ENCODE results near the gene ACTL10. TPM values are rescaled to one million over a fixed set of nuclear protein-coding genes. Genes with fewer than 3 reads are reported as not detected.
"Not testable (repeated sequence)": the region's sequence is repeated elsewhere in the genome, so short reads cannot be mapped to it uniquely, and the experiment has no call there.

ACTL10 gene
- total RNA-seq, 2 experiments from 2014 or later = 5.6 to 11.7 TPM

DNA sequence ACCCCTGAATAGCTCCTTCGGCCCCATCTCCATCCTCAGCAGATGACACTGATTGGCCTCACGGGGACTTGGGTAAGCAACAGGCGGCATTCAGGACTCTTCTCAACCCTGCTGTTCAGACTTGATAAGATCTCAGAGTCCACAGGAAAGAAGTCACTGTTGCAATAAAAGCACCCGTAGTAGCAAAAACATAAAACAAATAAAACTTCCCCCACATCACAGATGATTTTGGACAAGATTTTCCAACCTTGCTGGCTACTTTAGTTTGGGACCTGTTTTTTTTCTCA lies 21.7 kb upstream of the ACTL10 start:
- Histone ChIP-seq H3K27ac (ENCODE audit: low read depth, low read length, poor library complexity, severe bottlenecking) (no peak overlapping the region), H3K4me1 (ENCODE audit: insufficient read depth, low read length, poor library complexity, severe bottlenecking) (no peaks in the 10 kb centered on the region), H3K4me2 (ENCODE audit: low read length) (no peak overlapping the region), H3K36me3 (ENCODE audit: insufficient read depth, low read length) (peaks cover 83% of the 10 kb centered on the region), H4K20me1 (ENCODE audit: insufficient read depth, low read length) (peaks cover 5% of the 10 kb centered on the region; the same call in 1 of the 2 replicates), H3K9me3 (ENCODE audit: low read length) (no peaks in the 10 kb centered on the region), H3K79me2 (ENCODE audit: insufficient read depth, low read depth, low read length) (no peaks in the 10 kb centered on the region), H3K4me3 (ENCODE audit: low read depth, low read length, poor library complexity, severe bottlenecking) (no peak overlapping the region), H2AFZ (ENCODE audit: low read length) (no peak overlapping the region), H3K9me2 (ENCODE audit: insufficient read depth, low read length) (no peaks in the 10 kb centered on the region)
- POLR2A ChIA-PET = no interaction called here
- no peak for DNase-seq (ENCODE audit: low spot score)
- intact Hi-C loops (cut with micrococcal nuclease; ENCODE audit: unreplicated experiment) = no loop called here
- CTCF ChIA-PET (ENCODE audit: unreplicated experiment) = no interaction called here
- no peak for TF ChIP-seq EZH2phosphoT487 (IDR thresholded peaks at IDR 0.05; ENCODE audit: borderline replicate concordance, low read depth, low read length)
- TF ChIP-seq, protein P1, sequence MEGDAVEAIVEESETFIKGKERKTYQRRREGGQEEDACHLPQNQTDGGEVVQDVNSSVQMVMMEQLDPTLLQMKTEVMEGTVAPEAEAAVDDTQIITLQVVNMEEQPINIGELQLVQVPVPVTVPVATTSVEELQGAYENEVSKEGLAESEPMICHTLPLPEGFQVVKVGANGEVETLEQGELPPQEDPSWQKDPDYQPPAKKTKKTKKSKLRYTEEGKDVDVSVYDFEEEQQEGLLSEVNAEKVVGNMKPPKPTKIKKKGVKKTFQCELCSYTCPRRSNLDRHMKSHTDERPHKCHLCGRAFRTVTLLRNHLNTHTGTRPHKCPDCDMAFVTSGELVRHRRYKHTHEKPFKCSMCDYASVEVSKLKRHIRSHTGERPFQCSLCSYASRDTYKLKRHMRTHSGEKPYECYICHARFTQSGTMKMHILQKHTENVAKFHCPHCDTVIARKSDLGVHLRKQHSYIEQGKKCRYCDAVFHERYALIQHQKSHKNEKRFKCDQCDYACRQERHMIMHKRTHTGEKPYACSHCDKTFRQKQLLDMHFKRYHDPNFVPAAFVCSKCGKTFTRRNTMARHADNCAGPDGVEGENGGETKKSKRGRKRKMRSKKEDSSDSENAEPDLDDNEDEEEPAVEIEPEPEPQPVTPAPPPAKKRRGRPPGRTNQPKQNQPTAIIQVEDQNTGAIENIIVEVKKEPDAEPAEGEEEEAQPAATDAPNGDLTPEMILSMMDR (conservative IDR thresholded peaks at IDR 0.05; ENCODE audit: low read length) = no peak
- BruUV-seq (replicated peaks) = no TSS peak

DNA sequence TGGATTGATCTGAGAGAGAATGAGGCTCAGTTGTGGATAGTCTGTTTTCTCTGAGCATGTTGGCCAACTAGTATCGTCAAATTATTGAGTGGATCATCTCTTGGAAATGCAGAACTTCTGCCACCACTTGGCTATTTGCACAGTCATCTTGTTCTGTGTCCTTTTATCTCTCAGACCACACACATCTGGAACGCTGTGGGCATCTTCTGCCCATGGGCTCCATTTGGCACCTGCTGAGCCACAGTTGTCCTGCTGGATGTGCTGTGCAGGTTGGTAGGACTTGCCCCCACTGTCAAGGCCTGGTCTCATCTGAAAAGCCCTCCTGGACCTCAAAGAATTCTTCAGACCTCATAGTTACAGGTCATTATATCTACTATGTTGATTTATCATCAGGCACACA lies 21.3 kb upstream of the ACTL10 start:
- H3K4me2 ChIP-seq (ENCODE audit: low read length) = no peak overlapping the region
- DNase-seq (ENCODE audit: low spot score) = no peak
- H3K27ac ChIP-seq (ENCODE audit: low read depth, low read length, poor library complexity, severe bottlenecking) = no peak overlapping the region
- ChIA-PET POLR2A (interaction anchor here (0.6 to 1.2 kb wide), 2 partner anchors 35 to 128 kb away, joined by 3 to 4 read pairs; no protein-coding TSS in a partner anchor), CTCF (ENCODE audit: unreplicated experiment) (no interaction called here)
- intact Hi-C loops (cut with micrococcal nuclease; ENCODE audit: unreplicated experiment) = no loop called here
- H3K9me3 ChIP-seq (ENCODE audit: low read length) = no peaks in the 10 kb centered on the region
- peaks cover 80% of the 10 kb centered on the region for H3K36me3 ChIP-seq (ENCODE audit: insufficient read depth, low read length)
- no peak for TF ChIP-seq EZH2phosphoT487 (IDR thresholded peaks at IDR 0.05; ENCODE audit: borderline replicate concordance, low read depth, low read length)
- TF ChIP-seq, protein P1 (conservative IDR thresholded peaks at IDR 0.05; ENCODE audit: low read length) = no peak
- no peak overlapping the region for H3K4me3 ChIP-seq (ENCODE audit: low read depth, low read length, poor library complexity, severe bottlenecking)
- no TSS peak for BruUV-seq (replicated peaks)
- no peak overlapping the region for H2AFZ ChIP-seq (ENCODE audit: low read length)
- no peaks in the 10 kb centered on the region for H3K79me2 ChIP-seq (ENCODE audit: insufficient read depth, low read depth, low read length)
- H4K20me1 ChIP-seq (ENCODE audit: insufficient read depth, low read length) = peaks cover 5% of the 10 kb centered on the region; the same call in 1 of the 2 replicates
- no peaks in the 10 kb centered on the region for H3K9me2 ChIP-seq (ENCODE audit: insufficient read depth, low read length)
- no peaks in the 10 kb centered on the region for H3K4me1 ChIP-seq (ENCODE audit: insufficient read depth, low read length, poor library complexity, severe bottlenecking)

DNA sequence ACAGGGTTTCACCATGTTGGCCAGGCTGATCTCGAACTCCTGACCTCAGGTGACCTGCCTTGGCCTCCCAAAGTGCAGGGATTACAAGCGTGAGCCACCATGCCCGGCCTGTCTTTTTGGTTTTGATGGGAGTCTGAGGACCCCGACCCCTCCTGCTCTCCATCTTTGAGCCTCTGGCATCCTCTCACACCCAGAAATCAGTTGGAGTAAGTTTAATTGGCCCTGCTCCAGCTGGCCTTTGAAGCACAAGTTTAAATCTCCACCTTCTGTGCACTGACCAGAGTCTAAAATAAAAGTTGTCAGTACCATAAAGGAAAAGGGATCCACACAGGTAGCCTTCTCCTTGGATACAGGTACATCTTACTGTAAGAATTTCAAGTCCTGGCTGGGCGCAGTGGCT lies 20.6 kb upstream of the ACTL10 start:
- peaks cover 72% of the 10 kb centered on the region for H3K36me3 ChIP-seq (ENCODE audit: insufficient read depth, low read length)
- H3K27ac ChIP-seq (ENCODE audit: low read depth, low read length, poor library complexity, severe bottlenecking) = no peak overlapping the region
- no peaks in the 10 kb centered on the region for H3K4me1 ChIP-seq (ENCODE audit: insufficient read depth, low read length, poor library complexity, severe bottlenecking)
- DNase-seq (ENCODE audit: low spot score) = no peak
- H3K79me2 ChIP-seq (ENCODE audit: insufficient read depth, low read depth, low read length) = no peaks in the 10 kb centered on the region
- no peak overlapping the region for H3K4me2 ChIP-seq (ENCODE audit: low read length)
- no peak overlapping the region for H2AFZ ChIP-seq (ENCODE audit: low read length)
- no peaks in the 10 kb centered on the region for H3K9me3 ChIP-seq (ENCODE audit: low read length)
- H4K20me1 ChIP-seq (ENCODE audit: insufficient read depth, low read length) = peaks cover 5% of the 10 kb centered on the region; the same call in 1 of the 2 replicates
- CTCF ChIA-PET (ENCODE audit: unreplicated experiment) = no interaction called here
- BruUV-seq (replicated peaks) = no TSS peak
- no peak overlapping the region for H3K4me3 ChIP-seq (ENCODE audit: low read depth, low read length, poor library complexity, severe bottlenecking)
- POLR2A ChIA-PET = interaction anchor here (0.7 to 1.2 kb wide), 2 partner anchors 123 to 129 kb away, joined by 4 to 5 read pairs; no protein-coding TSS in a partner anchor
- intact Hi-C loops (cut with micrococcal nuclease; ENCODE audit: unreplicated experiment) = no loop called here
- TF ChIP-seq, protein P1 (conservative IDR thresholded peaks at IDR 0.05; ENCODE audit: low read length) = no peak
- no peak for TF ChIP-seq EZH2phosphoT487 (IDR thresholded peaks at IDR 0.05; ENCODE audit: borderline replicate concordance, low read depth, low read length)
- no peaks in the 10 kb centered on the region for H3K9me2 ChIP-seq (ENCODE audit: insufficient read depth, low read length)

DNA sequence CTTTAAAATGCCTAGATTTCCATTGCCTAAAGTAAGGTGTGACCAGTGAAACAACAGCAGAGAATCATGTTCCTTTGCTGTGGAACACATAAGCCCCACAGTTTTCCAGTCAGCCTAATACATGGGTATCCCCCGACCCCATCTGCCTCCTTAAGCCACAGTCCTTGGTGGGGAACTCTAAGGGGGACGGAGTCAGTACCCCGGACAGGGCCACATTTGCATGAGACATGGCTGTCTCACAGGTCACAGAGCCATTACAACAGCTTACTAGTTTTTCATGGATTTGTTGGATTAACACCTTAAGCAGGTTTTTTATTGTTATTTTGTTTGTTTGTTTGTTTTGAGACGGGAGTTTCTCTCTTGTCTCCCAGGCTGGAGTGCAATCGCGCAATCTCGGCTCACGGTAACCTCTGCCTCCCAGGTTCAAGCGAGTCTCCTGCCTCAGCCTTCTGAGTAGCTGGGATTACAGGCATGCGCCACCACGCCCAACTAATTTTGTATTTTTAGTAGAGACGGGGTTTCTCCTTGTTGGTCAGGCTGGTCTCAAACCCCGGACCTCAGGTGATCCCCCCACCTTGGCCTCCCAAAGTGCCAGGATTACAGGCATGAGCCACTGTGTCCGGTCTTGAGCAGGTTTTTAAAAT lies 19.7 kb upstream of the ACTL10 start:
- H3K4me3 ChIP-seq (ENCODE audit: low read depth, low read length, poor library complexity, severe bottlenecking); CTCF ChIA-PET (ENCODE audit: unreplicated experiment); BruUV-seq (replicated peaks); H3K9me3 ChIP-seq (ENCODE audit: low read length); H3K9me2 ChIP-seq (ENCODE audit: insufficient read depth, low read length); H3K27ac ChIP-seq (ENCODE audit: low read depth, low read length, poor library complexity, severe bottlenecking); H3K79me2 ChIP-seq (ENCODE audit: insufficient read depth, low read depth, low read length); H3K4me1 ChIP-seq (ENCODE audit: insufficient read depth, low read length, poor library complexity, severe bottlenecking); intact Hi-C loops (cut with micrococcal nuclease; ENCODE audit: unreplicated experiment); H3K4me2 ChIP-seq (ENCODE audit: low read length); H2AFZ ChIP-seq (ENCODE audit: low read length); DNase-seq (ENCODE audit: low spot score); H4K20me1 ChIP-seq (ENCODE audit: insufficient read depth, low read length): not testable (repeated sequence)
- POLR2A ChIA-PET = interaction anchor here (0.6 kb wide), 1 partner anchor 155 kb away, joined by 3 read pairs; no protein-coding TSS in a partner anchor
- H3K36me3 ChIP-seq (ENCODE audit: insufficient read depth, low read length) = peaks cover 63% of the 10 kb centered on the region
